ENCODE measurements around the gene YARS2.
"Not testable (repeated sequence)": the region's sequence is repeated elsewhere in the genome, so short reads cannot be mapped to it uniquely, and the experiment has no call there.

YARS2 gene

DNA sequence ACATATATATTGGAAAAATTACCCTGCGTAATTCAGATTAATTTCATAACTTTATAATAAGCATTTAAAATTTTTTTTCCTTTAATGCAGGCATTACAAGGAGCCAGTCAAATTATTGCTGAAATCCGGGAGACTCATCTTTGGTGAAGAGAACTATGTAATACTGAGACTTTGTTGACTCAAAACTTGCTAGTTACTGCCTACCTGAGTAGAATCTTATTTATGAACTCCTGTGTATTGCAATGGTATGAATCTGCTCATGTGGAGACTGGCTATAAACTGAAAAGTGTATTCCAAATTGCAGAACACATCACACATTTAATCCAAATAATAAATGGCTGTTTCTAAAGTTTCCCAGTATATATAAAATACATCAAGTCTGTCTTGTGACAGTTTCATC lies 12.4 kb downstream of the YARS2 start:
- no peak for FAIRE-seq

GRCh38 chr12:32742133-32742532 lies 13.6 kb downstream of the YARS2 start:
- FAIRE-seq: no peak

DNA sequence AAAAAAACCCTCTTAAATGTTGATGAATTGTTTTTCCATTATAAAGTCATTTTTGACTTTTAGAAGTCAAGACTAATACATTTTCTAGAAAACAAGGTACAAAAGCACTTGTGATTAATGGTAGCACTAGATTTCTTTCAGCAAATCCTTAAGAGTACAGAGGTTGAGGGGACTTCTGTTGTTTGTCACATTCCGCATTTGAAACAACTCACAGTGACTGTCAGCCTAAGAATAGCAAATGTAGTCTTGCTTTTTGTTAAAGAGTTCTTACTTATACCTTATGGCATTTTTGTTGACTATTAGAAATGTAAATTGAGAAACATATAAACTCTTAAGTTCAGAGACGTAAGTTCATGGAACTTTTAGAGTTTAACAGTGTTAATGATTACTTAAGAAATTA lies 16.4 kb downstream of the YARS2 start:
- FAIRE-seq: no peak

- no peak for FAIRE-seq
Measured at GRCh38 chr12:32737715-32738114, 18.0 kb downstream of the YARS2 start.

DNA sequence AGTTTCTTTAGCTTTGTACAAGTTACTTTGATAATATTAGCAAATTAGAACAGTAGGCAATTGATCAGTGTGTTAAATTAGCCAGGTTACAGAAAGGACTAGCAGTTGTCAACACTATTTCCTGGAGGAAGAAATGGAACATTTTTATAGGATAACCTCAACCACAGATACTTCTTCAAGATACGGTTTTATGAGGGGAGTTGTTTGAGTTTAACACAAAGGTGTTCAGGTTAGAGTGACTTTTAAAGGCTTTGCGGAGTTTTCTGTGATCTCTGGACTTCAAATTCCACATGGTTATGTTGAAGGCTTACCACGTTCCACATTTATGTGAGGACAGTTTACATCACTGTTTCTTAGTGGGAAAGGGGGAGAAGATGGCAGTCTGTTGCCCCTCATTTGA lies 19.3 kb downstream of the YARS2 start:
- FAIRE-seq: no peak

DNA sequence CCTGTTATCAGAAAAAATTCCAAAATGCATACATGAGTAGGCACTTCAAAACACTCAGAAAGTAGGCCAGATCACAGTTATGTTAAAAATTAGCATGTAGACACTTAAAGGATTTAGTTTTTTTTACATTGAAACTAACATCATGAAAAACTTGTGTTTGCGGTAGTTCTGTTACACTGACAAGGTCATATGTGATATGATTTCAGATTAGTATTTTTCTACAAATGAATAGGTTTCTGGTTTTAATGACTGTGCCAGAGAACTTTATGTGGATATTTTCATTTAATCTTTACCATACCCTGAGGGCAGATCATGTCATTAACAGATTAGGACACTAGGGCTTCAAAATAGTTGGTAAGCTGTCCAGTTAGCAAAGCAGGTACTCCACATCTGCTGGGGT lies 20.7 kb downstream of the YARS2 start:
- no peak for FAIRE-seq

- no peak for FAIRE-seq
Measured at GRCh38 chr12:32727237-32727636, 28.5 kb downstream of the YARS2 start.

DNA sequence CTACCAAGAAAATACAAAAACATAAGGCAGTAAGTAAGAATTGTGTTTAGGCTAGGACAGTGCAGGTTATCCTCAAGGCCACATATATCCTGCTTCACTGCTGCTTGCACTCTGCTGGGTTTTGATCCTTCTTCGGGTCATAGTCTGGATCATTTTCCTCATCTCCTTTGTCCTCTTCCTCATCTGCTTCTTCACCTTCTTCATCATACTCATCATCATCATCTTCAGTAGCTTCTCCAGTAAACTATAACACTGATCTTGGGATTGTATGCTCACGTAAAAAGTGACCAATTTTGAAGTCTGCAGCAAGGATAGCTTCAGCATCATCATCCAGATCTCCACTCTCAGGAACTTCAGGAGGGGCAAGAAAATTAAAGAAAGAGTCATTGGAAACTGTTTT lies 29.4 kb downstream of the YARS2 start:
- FAIRE-seq: no peak

DNA sequence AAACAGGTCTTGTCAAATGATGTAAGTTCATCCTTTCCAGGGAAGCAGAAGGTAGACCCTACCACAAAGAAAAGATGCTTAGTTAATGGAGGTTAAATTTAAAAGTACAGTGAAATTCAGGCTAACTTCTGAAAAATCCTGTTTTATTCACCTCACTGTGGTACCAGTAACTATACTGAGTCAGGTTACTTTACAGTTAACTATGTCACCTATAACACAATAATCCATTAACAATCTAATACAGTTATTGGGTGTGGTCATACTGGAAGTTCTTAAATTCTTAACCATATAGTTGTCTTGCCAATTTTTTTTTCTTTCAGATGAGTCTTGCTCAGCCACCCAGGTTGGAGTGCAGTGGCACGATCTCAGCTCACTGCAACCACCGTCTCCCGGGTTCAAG lies 30.4 kb downstream of the YARS2 start:
- FAIRE-seq: not testable (repeated sequence)

GRCh38 chr12:32718926-32719325 lies 36.8 kb downstream of the YARS2 start:
- no peak for FAIRE-seq

DNA sequence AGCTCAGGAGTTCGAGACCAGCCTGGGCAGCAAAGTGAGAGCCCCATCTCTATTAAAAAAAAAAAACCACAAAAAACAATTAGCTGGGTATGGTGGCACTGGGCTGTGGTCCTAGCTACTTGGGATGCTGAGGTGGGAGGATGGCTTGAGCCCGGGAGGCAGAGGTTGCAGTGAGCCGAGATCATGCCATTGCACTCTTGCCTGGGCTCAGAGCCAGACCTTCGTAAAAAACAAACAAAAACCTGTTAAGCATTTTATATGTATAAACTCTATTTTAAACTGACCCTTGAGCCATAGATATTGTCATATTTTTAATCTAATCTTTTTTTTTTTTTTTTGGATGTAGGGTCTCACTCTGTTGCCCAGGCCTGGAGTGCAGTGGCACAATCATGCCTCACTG lies 40.9 kb downstream of the YARS2 start:
- no peak for FAIRE-seq

GRCh38 chr12:32708926-32709325 lies 46.8 kb downstream of the YARS2 start:
- FAIRE-seq: no peak

DNA sequence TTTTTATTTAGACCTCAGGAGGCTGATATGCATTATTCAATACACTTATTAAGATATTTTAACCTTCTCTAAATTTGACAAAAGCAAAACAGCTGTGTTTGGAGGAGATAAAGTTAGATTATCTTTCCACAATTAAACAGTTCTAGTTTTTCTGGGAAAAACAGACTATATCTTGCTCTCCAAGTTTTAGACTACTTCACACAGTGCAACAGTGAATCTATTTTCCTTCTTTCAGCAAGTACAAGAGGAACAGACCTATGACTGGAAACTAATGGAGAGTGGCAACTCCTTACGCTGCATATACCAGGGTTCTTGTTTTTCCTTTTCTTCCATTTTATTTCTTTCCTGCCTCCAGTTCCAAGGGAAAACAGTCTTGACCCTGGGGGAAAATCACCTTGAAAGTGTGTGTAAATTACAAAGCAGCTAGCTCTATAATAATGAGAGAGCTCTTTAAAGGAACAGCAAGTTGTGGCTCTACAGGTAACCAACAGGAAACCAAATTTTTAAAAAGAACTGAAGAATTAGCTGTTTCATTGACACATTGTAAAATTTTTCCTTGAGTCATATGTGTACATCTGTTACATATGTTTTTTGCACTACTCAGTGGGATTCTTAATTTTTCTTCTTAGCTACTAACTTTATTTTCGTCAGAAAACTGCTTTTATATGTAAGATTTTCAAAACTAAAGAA lies 49.2 kb downstream of the YARS2 start:
- FAIRE-seq: no peak

DNA sequence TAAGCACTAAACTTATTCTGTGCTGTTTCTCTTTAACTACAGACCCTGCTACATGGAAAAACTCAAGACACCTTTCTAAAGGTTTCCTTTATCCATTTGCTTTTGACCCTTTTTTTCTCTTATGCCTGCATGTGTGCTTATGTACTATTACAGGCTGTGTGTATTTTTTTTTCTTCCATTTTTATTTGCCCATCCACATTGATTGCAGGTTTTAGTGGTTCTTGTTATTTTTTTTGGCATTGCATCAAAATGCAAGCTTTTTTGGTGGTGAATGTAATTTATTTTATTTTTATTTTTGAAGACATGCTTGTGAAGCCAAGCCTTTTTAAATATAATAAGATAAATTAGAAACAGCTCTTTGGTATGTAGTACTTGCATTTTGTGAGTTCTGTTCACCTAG lies 49.9 kb downstream of the YARS2 start:
- no peak for FAIRE-seq

DNA sequence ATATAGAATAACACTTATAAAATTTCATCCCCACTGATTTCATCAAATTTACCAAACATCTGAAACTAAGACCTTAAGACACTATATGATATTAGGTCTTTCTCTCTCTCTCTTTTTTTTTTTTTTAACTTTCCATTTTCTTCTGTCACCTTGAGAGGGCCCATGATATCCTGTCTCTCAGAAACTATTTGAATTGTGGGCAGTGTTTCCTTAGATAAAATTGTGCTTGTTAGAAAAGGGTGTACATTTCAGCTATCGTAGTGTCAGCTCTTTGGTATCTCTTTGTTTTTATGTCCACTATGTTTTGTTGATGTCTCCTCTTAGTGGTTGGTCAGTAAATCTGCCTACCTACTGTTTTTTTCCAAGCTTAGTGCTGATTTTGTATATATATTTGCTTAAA lies 52.8 kb downstream of the YARS2 start:
- FAIRE-seq: no peak

GRCh38 chr12:32702473-32702872 lies 53.2 kb downstream of the YARS2 start:
- no peak for FAIRE-seq

DNA sequence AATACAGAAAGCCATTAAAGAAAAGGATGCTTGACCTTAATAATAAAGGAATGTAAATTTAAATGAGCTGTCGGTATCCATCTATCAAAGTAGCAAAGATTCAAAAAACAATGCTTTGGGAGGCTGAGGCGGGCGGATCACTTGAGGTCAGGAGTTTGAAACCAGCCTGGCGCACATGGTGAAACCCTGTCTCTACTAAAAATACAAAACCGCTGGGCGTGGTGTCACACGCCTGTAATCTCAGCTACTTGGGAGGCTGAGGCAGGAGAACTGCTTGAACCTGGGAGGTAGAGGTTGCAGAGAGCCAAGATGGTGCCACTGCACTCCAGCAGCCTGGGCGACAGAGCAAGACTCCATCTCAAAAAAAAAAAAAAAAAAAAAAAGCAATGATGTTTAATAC lies 56.3 kb downstream of the YARS2 start:
- FAIRE-seq: not testable (repeated sequence)

GRCh38 chr12:32698285-32698684 lies 57.4 kb downstream of the YARS2 start:
- FAIRE-seq: no peak

DNA sequence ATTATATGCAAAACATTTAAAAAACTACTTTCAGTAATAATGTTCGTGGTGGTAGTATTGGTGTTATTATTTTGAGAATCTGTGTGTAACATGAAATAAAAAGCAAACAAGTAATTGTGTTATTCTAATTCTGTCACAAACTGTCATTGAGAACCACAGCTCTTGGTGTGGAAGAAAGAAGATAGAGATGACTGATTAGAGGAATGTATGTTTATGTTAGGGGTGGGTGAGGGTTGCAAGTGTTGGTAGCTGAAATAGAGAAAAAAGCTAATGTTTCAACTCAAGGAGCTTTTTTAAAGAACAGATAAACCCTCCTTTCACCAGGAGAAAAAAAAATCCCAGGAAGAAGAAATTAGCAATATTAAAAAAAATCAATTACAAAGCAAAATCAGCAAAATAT lies 58.3 kb downstream of the YARS2 start:
- no peak for FAIRE-seq
